Mesenchymal stem cell (in vitro differentiated cells and primary cell): Measurements from ENCODE around the gene CA9. TPM values are rescaled to one million over a fixed set of nuclear protein-coding genes. Genes with fewer than 3 reads are reported as not detected.
A peak's percentile ranks its signal among the peaks of the same experiment; 100 is the strongest.

ENCODE experiments used
- DNase-seq: peaks from one replicate; pipeline ENCODE4 v3.0.0-alpha.2; 2013
- H2AFZ ChIP-seq: one replicate; pipeline ENCODE4 v1.6.1; 2013; ENCODE audit warnings: low read depth, mild to moderate bottlenecking, control low read depth, inconsistent platforms, low read length, moderate library complexity
- H2AK5ac ChIP-seq: 2 replicates; pipeline ENCODE4 v1.6.1; 2013; ENCODE audit warnings: low read length, moderate library complexity, mild to moderate bottlenecking, inconsistent platforms; ENCODE audit not compliant: severe bottlenecking
- H2BK120ac ChIP-seq: one replicate; pipeline ENCODE4 v1.6.1; 2013; ENCODE audit warnings: low read depth, mild to moderate bottlenecking, inconsistent platforms, low read length, moderate library complexity
- H2BK12ac ChIP-seq, 2 experiments: one replicate each; pipeline ENCODE4 v1.6.1; 2013; ENCODE audit warnings: inconsistent platforms in 2 of 2, low read length in 2 of 2, mild to moderate bottlenecking in 2 of 2, moderate library complexity in 2 of 2, control low read depth in 1 of 2
- H2BK15ac ChIP-seq: one replicate; pipeline ENCODE4 v1.6.1; 2013; ENCODE audit warnings: mild to moderate bottlenecking, low read depth, inconsistent platforms; ENCODE audit not compliant: poor library complexity, severe bottlenecking
- H2BK5ac ChIP-seq: 2 replicates; pipeline ENCODE4 v1.6.1; 2013; ENCODE audit warnings: low read depth, mild to moderate bottlenecking, low read length, control low read depth, inconsistent platforms; ENCODE audit not compliant: poor library complexity, severe bottlenecking
- H3K14ac ChIP-seq, 2 experiments: one replicate each; pipeline ENCODE4 v1.6.1; 2013; ENCODE audit warnings: inconsistent platforms in 2 of 2, low read length in 2 of 2, control low read depth in 1 of 2, mild to moderate bottlenecking in 1 of 2, moderate library complexity in 1 of 2
- H3K18ac ChIP-seq, 2 experiments: one replicate each; pipeline ENCODE4 v1.6.1; 2013; ENCODE audit warnings: inconsistent platforms in 2 of 2, low read length in 2 of 2, control low read depth in 1 of 2, low read depth in 1 of 2, mild to moderate bottlenecking in 1 of 2
- H3K23ac ChIP-seq, 2 experiments: one replicate each; pipeline ENCODE4 v1.6.1; 2013; ENCODE audit warnings: inconsistent platforms in 2 of 2, low read length in 2 of 2, mild to moderate bottlenecking in 2 of 2, moderate library complexity in 2 of 2, control low read depth in 1 of 2
- H3K27ac ChIP-seq: 2 replicates; pipeline ENCODE4 v1.5.1; 2013; ENCODE audit warnings: mild to moderate bottlenecking, moderate library complexity, low read length, control low read depth, inconsistent platforms; ENCODE audit not compliant: poor library complexity, severe bottlenecking
- H3K27me3 ChIP-seq, 2 experiments: 2 replicates each; pipeline versions ENCODE4 v1.6.1 to v1.7.0; 2013; ENCODE audit warnings: low read length in 2 of 2, mild to moderate bottlenecking in 2 of 2, moderate library complexity in 2 of 2, control low read depth in 1 of 2, inconsistent platforms in 1 of 2; ENCODE audit not compliant: control insufficient read depth in 1 of 2, insufficient read depth in 1 of 2
- H3K36me3 ChIP-seq, 2 experiments: 2 replicates each; pipeline versions ENCODE4 v1.6.1 to v1.7.0; 2013; ENCODE audit warnings: low read length in 2 of 2, control low read depth in 1 of 2, inconsistent platforms in 1 of 2, low read depth in 1 of 2, mild to moderate bottlenecking in 1 of 2; ENCODE audit not compliant: insufficient read depth in 2 of 2, control insufficient read depth in 1 of 2
- H3K4ac ChIP-seq, 2 experiments: one replicate each; pipeline ENCODE4 v1.6.1; 2013; ENCODE audit warnings: inconsistent platforms in 2 of 2, low read length in 2 of 2, mild to moderate bottlenecking in 2 of 2, moderate library complexity in 2 of 2, control low read depth in 1 of 2, low read depth in 1 of 2
- H3K4me1 ChIP-seq: 2 replicates; pipeline ENCODE4 v1.6.1; 2013; ENCODE audit warnings: low read depth, low read length, control low read depth; ENCODE audit not compliant: control insufficient read depth, insufficient read depth
- H3K4me2 ChIP-seq: 2 replicates; pipeline ENCODE4 v1.6.1; 2013; ENCODE audit warnings: low read length, mild to moderate bottlenecking, inconsistent platforms; ENCODE audit not compliant: poor library complexity, severe bottlenecking
- H3K4me3 ChIP-seq, 2 experiments: 2 replicates each; pipeline versions ENCODE4 v1.5.1 to v1.7.0; 2013; ENCODE audit warnings: low read length in 2 of 2, mild to moderate bottlenecking in 2 of 2, control low read depth in 1 of 2, low read depth in 1 of 2; ENCODE audit not compliant: insufficient read depth in 1 of 2
- H3K79me1 ChIP-seq: replicated peaks from 2 replicates; pipeline ENCODE4 v1.6.1; 2013; ENCODE audit warnings: mild to moderate bottlenecking, control low read depth, low read length, inconsistent platforms; ENCODE audit not compliant: poor library complexity, severe bottlenecking
- H3K9ac ChIP-seq: 2 replicates; pipeline ENCODE4 v1.7.0; 2013; ENCODE audit warnings: mild to moderate bottlenecking, low read length, moderate library complexity
- H3K9me3 ChIP-seq: 2 replicates; pipeline ENCODE4 v1.7.0; 2013; ENCODE audit warnings: mild to moderate bottlenecking, low read length; ENCODE audit not compliant: control insufficient read depth
- H4K8ac ChIP-seq: one replicate; pipeline ENCODE4 v1.6.1; 2013; ENCODE audit warnings: inconsistent platforms, mild to moderate bottlenecking, low read length, moderate library complexity
- H4K91ac ChIP-seq: one replicate; pipeline ENCODE4 v1.6.1; 2013; ENCODE audit warnings: mild to moderate bottlenecking, low read length, inconsistent platforms
- WGBS: methylation state at CpG from one replicate; pipeline ENCODE4 v1.1.7; 2013; ENCODE audit warnings: mixed read lengths; 5-methylcytosine and 5-hydroxymethylcytosine counted together
- small RNA-seq: library from polyadenylated mRNA; stranded (forward); fragments of <200 nt; extraction: miRNeasy Mini kit (QIAGEN cat#:217004); gene quantifications from one replicate; pipeline ENCODE3, GENCODE V24; 2013; ENCODE audit warnings: low read depth

The CA9 gene

GRCh38 chr9:35730486-35730854 lies 56.7 kb downstream of the CA9 start:
- H4K8ac ChIP-seq = peak overlapping the region; percentile 72
- 78% methylated on average over 2 of the region's 2 CpGs for WGBS

More at GRCh38 chr9:35730486-35730854, 56.7 kb downstream of the CA9 start:
- Histone ChIP-seq H2AFZ (no peak overlapping the region), H2BK5ac (no peak overlapping the region), H3K18ac (peak overlapping the region in 1 of 2 experiments; percentile 70), H2BK12ac (peak overlapping the region in 1 of 2 experiments; percentile 15), H3K9me3 (no peaks in the 10 kb centered on the region), H3K14ac (no peak overlapping the region), H3K4me2 (peak overlapping the region; percentile 46), H3K79me1 (peaks cover 4% of the 10 kb centered on the region), H3K4me3 (peak overlapping the region; percentile 2 to 91), H2BK15ac (no peak overlapping the region), H2AK5ac (peak overlapping the region; percentile 95), H4K91ac (peak overlapping the region; percentile 41), H3K23ac (no peak overlapping the region), H3K9ac (peak overlapping the region; percentile 97), H3K4ac (peak overlapping the region; percentile 17 to 41), H3K27ac (peak overlapping the region; percentile 91), H3K36me3 (peaks cover 4 to 29% of the 10 kb centered on the region in 2 experiments), H3K4me1 (peaks cover 22% of the 10 kb centered on the region), H3K27me3 (no peaks in the 10 kb centered on the region), H2BK120ac (no peak overlapping the region)
- no peak for DNase-seq

Small RNA genes within 50 kb of the gene (small RNA-seq; reads per million reads assigned to genes)
- gene RMRP = not detected
- not detected for gene RN7SL22P
